HepG2 (cell line): ENCODE measurements around the gene NSD2. TPM values are rescaled to one million over a fixed set of nuclear protein-coding genes. Genes with fewer than 3 reads are reported as not detected.

Experiments
- FOXK2 ChIP-seq: fragments of 450-650 bp; IDR thresholded peaks from 2 replicates; pipeline ENCODE4 v1.6.1; 2016
- FOXP1 ChIP-seq, 2 experiments: fragments of 450-650 bp in 1 of 2; IDR thresholded peaks; 2 replicates each; pipeline ENCODE4 v1.6.1; 2017 to 2018; ENCODE audit warnings: antibody characterized with exemption in 1 of 2
- MTF1 ChIP-seq: sonication (generic); formaldehyde crosslinking; IDR thresholded peaks from 2 replicates; pipeline ENCODE4 v1.5.0; 2020; ENCODE audit warnings: missing genetic modification reagents
- RAD51 ChIP-seq: fragments of 450-650 bp; IDR thresholded peaks from 2 replicates; pipeline ENCODE4 v1.6.1; 2016; ENCODE audit warnings: borderline replicate concordance
- SMAD9 ChIP-seq: sonication (generic); formaldehyde crosslinking; IDR thresholded peaks from 2 replicates; pipeline ENCODE4 v1.5.1; 2020; ENCODE audit warnings: mild to moderate bottlenecking, missing genetic modification reagents
- SNAI1 ChIP-seq: sonication (generic); formaldehyde crosslinking; IDR thresholded peaks from 2 replicates; pipeline ENCODE4 v1.5.0; 2020; ENCODE audit warnings: mild to moderate bottlenecking, missing genetic modification reagents, borderline replicate concordance
- SUZ12 ChIP-seq: fragments of 150-350 bp; IDR thresholded peaks from 2 replicates; pipeline ENCODE4 v1.6.1; 2014; ENCODE audit warnings: low read depth, low read length
- THAP11 ChIP-seq: IDR thresholded peaks from 2 replicates; pipeline ENCODE4 v1.6.1; 2016; ENCODE audit warnings: missing biosample characterization, missing genetic modification reagents
- ZBTB38 ChIP-seq: sonication (generic); formaldehyde crosslinking; IDR thresholded peaks from 2 replicates; pipeline ENCODE4 v1.5.1; 2020; ENCODE audit warnings: mild to moderate bottlenecking, missing genetic modification reagents
- ZNF430 ChIP-seq: sonication (generic); formaldehyde crosslinking; IDR thresholded peaks from 2 replicates; pipeline ENCODE4 v1.9.0; 2021; ENCODE audit warnings: mild to moderate bottlenecking, missing genetic modification reagents
- ZNF660 ChIP-seq: sonication (generic); formaldehyde crosslinking; IDR thresholded peaks from 2 replicates; pipeline ENCODE4 v1.5.1; 2020; ENCODE audit warnings: mild to moderate bottlenecking, low read depth, missing genetic modification reagents, borderline replicate concordance
- ZNF772 ChIP-seq: sonication (generic); formaldehyde crosslinking; IDR thresholded peaks from 2 replicates; pipeline ENCODE4 v1.5.0; 2020; ENCODE audit warnings: mild to moderate bottlenecking, missing genetic modification reagents
- polyA plus RNA-seq, 8 experiments: library from polyadenylated mRNA; depleted of rRNA in 3 of 8; stranded (reverse) in 7 of 8; unstranded in 1 of 8; fragments of >200 nt; fragmentation: Illumina TruSeq in 4 of 8; extraction: Trizol in 4 of 8; gene quantifications; 2 replicates each; pipeline versions ENCODE4 v1.2.1 to v1.2.3, GENCODE V29; 2011 to 2016; ENCODE audit warnings: low read depth in 4 of 8, missing spikeins in 1 of 8, mixed read lengths in 1 of 8; ENCODE audit not compliant: insufficient read depth in 1 of 8
- total RNA-seq, 5 experiments: library from RNA; depleted of rRNA; stranded (reverse); fragments of >200 nt; fragmentation: Illumina TruSeq; extraction: Trizol; gene quantifications; 2 replicates each; pipeline ENCODE4 v1.2.3, GENCODE V29; 2016; ENCODE audit warnings: low read depth in 1 of 5
- TF ChIP-seq, protein P1 (sequence below): sonication (generic); formaldehyde crosslinking; IDR thresholded peaks from 2 replicates; pipeline ENCODE4 v1.9.0; 2022; ENCODE audit warnings: low read depth, missing genetic modification reagents
- TF ChIP-seq, protein P2 (sequence below): IDR thresholded peaks from 2 replicates; pipeline ENCODE4 v1.6.1; 2016; ENCODE audit warnings: control low read depth
- TF ChIP-seq, protein P3 (sequence below), 2 experiments: sonication (generic) in 1 of 2; formaldehyde crosslinking in 1 of 2; IDR thresholded peaks; 2 replicates each; pipeline versions ENCODE4 v1.6.1 to v1.9.0; 2014 to 2022; ENCODE audit warnings: antibody characterized with exemption in 1 of 2, borderline replicate concordance in 1 of 2, inconsistent platforms in 1 of 2, low read depth in 1 of 2, missing genetic modification reagents in 1 of 2
- TF ChIP-seq, protein P4 (sequence below): IDR thresholded peaks from 2 replicates; pipeline ENCODE4 v1.6.1; 2016; ENCODE audit warnings: mild to moderate bottlenecking
- TF ChIP-seq, protein P5 (sequence below): sonication (generic); IDR thresholded peaks from 2 replicates; pipeline ENCODE4 v1.6.1; 2016; ENCODE audit warnings: low read depth, borderline replicate concordance
- TF ChIP-seq, protein P6 (sequence below): sonication (generic); formaldehyde crosslinking; IDR thresholded peaks from 2 replicates; pipeline ENCODE4 v1.4.0; 2020; ENCODE audit warnings: missing genetic modification reagents

NSD2 gene
- total and polyA plus RNA-seq, 2 of the 13 experiments (the other 11 are each of a cell fraction or from before 2014, with no cell fraction given): 22.0 to 65.9 TPM

DNA sequence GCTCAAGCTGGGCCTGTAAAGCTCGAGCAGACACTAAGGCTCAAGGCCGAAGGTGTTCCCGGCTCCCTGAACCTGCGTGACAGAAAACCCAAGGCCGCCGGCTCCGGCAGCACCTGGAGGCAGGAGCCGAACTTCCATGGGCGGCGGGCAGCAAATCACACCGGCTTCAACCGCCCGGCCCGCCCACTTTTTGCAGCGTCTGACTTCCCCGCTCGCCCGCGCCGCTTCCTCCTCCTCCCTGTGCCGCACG, 940 bp upstream of the NSD2 start (continued):
- TF ChIP-seq, protein P1, sequence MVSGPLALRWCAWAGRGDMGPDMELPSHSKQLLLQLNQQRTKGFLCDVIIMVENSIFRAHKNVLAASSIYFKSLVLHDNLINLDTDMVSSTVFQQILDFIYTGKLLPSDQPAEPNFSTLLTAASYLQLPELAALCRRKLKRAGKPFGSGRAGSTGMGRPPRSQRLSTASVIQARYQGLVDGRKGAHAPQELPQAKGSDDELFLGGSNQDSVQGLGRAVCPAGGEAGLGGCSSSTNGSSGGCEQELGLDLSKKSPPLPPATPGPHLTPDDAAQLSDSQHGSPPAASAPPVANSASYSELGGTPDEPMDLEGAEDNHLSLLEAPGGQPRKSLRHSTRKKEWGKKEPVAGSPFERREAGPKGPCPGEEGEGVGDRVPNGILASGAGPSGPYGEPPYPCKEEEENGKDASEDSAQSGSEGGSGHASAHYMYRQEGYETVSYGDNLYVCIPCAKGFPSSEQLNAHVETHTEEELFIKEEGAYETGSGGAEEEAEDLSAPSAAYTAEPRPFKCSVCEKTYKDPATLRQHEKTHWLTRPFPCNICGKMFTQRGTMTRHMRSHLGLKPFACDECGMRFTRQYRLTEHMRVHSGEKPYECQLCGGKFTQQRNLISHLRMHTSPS (CRISPR knock-in tag): 0 out of 2 replicates have a peak, but pooled peaks have one; percentile 47
- TF ChIP-seq MTF1 (CRISPR knock-in tag) (no peak), ZNF660 (CRISPR knock-in tag) (no peak), SUZ12 (no peak), SNAI1 (CRISPR knock-in tag) (0 out of 2 replicates have a peak, but pooled peaks have one; percentile 31), ZBTB38 (CRISPR knock-in tag) (no peak), FOXP1 (IDR thresholded peaks at IDR 0.05) (no peak), FOXP1 (CRISPR knock-in tag; IDR thresholded peaks at IDR 0.05) (no peak), SMAD9 (CRISPR knock-in tag) (no peak), THAP11 (CRISPR knock-in tag) (peak; percentile 49; the same call in 1 of the 2 replicates), ZNF430 (no peak), RAD51 (no peak), FOXK2 (no peak), ZNF772 (CRISPR knock-in tag) (no peak)
- TF ChIP-seq, protein P2, sequence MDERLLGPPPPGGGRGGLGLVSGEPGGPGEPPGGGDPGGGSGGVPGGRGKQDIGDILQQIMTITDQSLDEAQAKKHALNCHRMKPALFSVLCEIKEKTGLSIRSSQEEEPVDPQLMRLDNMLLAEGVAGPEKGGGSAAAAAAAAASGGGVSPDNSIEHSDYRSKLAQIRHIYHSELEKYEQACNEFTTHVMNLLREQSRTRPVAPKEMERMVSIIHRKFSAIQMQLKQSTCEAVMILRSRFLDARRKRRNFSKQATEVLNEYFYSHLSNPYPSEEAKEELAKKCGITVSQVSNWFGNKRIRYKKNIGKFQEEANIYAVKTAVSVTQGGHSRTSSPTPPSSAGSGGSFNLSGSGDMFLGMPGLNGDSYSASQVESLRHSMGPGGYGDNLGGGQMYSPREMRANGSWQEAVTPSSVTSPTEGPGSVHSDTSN (CRISPR knock-in tag): no peak
- TF ChIP-seq, protein P3, sequence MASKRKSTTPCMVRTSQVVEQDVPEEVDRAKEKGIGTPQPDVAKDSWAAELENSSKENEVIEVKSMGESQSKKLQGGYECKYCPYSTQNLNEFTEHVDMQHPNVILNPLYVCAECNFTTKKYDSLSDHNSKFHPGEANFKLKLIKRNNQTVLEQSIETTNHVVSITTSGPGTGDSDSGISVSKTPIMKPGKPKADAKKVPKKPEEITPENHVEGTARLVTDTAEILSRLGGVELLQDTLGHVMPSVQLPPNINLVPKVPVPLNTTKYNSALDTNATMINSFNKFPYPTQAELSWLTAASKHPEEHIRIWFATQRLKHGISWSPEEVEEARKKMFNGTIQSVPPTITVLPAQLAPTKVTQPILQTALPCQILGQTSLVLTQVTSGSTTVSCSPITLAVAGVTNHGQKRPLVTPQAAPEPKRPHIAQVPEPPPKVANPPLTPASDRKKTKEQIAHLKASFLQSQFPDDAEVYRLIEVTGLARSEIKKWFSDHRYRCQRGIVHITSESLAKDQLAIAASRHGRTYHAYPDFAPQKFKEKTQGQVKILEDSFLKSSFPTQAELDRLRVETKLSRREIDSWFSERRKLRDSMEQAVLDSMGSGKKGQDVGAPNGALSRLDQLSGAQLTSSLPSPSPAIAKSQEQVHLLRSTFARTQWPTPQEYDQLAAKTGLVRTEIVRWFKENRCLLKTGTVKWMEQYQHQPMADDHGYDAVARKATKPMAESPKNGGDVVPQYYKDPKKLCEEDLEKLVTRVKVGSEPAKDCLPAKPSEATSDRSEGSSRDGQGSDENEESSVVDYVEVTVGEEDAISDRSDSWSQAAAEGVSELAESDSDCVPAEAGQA (IDR thresholded peaks at IDR 0.05; ENCODE audit: low read depth): no peak
- TF ChIP-seq, protein P3 (CRISPR knock-in tag; IDR thresholded peaks at IDR 0.05; ENCODE audit: borderline replicate concordance): no peak
- TF ChIP-seq, protein P4, sequence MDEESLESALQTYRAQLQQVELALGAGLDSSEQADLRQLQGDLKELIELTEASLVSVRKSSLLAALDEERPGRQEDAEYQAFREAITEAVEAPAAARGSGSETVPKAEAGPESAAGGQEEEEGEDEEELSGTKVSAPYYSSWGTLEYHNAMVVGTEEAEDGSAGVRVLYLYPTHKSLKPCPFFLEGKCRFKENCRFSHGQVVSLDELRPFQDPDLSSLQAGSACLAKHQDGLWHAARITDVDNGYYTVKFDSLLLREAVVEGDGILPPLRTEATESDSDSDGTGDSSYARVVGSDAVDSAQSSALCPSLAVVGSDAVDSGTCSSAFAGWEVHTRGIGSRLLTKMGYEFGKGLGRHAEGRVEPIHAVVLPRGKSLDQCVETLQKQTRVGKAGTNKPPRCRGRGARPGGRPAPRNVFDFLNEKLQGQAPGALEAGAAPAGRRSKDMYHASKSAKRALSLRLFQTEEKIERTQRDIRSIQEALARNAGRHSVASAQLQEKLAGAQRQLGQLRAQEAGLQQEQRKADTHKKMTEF (CRISPR knock-in tag): no peak; the same call in 1 of the 2 replicates
- TF ChIP-seq, protein P5, sequence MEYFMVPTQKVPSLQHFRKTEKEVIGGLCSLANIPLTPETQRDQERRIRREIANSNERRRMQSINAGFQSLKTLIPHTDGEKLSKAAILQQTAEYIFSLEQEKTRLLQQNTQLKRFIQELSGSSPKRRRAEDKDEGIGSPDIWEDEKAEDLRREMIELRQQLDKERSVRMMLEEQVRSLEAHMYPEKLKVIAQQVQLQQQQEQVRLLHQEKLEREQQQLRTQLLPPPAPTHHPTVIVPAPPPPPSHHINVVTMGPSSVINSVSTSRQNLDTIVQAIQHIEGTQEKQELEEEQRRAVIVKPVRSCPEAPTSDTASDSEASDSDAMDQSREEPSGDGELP: no peak; the same call in 1 of the 2 replicates
- TF ChIP-seq, protein P6, sequence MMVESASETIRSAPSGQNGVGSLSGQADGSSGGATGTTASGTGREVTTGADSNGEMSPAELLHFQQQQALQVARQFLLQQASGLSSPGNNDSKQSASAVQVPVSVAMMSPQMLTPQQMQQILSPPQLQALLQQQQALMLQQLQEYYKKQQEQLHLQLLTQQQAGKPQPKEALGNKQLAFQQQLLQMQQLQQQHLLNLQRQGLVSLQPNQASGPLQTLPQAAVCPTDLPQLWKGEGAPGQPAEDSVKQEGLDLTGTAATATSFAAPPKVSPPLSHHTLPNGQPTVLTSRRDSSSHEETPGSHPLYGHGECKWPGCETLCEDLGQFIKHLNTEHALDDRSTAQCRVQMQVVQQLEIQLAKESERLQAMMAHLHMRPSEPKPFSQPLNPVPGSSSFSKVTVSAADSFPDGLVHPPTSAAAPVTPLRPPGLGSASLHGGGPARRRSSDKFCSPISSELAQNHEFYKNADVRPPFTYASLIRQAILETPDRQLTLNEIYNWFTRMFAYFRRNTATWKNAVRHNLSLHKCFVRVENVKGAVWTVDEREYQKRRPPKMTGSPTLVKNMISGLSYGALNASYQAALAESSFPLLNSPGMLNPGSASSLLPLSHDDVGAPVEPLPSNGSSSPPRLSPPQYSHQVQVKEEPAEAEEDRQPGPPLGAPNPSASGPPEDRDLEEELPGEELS (CRISPR knock-in tag): no peak
